Stimulated activated CD4-positive, alpha-beta T cell treated with anti-CD3 and anti-CD28 coated beads, Interleukin-12 subunit alpha, Interleukin-12 subunit beta, amount 100 ng/mL, for 24 hours (primary cell): ENCODE results near the gene TECPR1.

ENCODE experiments used
- DNase-seq, 2 experiments: peaks; one replicate each; pipeline ENCODE4 v3.0.0-alpha.2; 2020; ENCODE audit warnings: low read depth in 2 of 2

Gene TECPR1

GRCh38 chr7:98210513-98211220, 41.4 kb downstream of the TECPR1 start:
- DNase-seq = no peak

- DNase-seq = no peak
These were observed 42.7 kb downstream of the TECPR1 start for GRCh38 chr7:98209166-98209920.

- no peak for DNase-seq
These were observed 45.3 kb downstream of the TECPR1 start for GRCh38 chr7:98206451-98207330.

GRCh38 chr7:98205162-98205845, 46.7 kb downstream of the TECPR1 start:
- DNase-seq = no peak

GRCh38 chr7:98204670-98205069, 47.4 kb downstream of the TECPR1 start:
- DNase-seq = no peak

GRCh38 chr7:98203964-98204605, 47.9 kb downstream of the TECPR1 start:
- no peak for DNase-seq

GRCh38 chr7:98203261-98203963, 48.6 kb downstream of the TECPR1 start:
- DNase-seq = no peak

GRCh38 chr7:98202367-98203195, 49.5 kb downstream of the TECPR1 start:
- DNase-seq = peak; percentile 21 to 64

- no peak for DNase-seq
These were observed 51.7 kb downstream of the TECPR1 start for GRCh38 chr7:98200364-98200763.

- DNase-seq = no peak
These were observed 52.9 kb downstream of the TECPR1 start for GRCh38 chr7:98199131-98199530.

GRCh38 chr7:98196706-98197605, 55.1 kb downstream of the TECPR1 start:
- no peak for DNase-seq

GRCh38 chr7:98194672-98195457, 57.2 kb downstream of the TECPR1 start:
- DNase-seq = no peak

- no peak for DNase-seq
These were observed 57.8 kb downstream of the TECPR1 start for GRCh38 chr7:98194186-98194585.

GRCh38 chr7:98193474-98194180, 58.4 kb downstream of the TECPR1 start:
- no peak for DNase-seq

- no peak for DNase-seq
These were observed 59.1 kb downstream of the TECPR1 start for GRCh38 chr7:98192781-98193457.

- DNase-seq = no peak
These were observed 60.2 kb downstream of the TECPR1 start for GRCh38 chr7:98191668-98192431.
